ENCODE measurements around the gene CADPS2. TPM values are rescaled to one million over a fixed set of nuclear protein-coding genes. Genes with fewer than 3 reads are reported as not detected.

The CADPS2 gene
- total RNA-seq, 2 experiments from 2014 or later: not detected

DNA sequence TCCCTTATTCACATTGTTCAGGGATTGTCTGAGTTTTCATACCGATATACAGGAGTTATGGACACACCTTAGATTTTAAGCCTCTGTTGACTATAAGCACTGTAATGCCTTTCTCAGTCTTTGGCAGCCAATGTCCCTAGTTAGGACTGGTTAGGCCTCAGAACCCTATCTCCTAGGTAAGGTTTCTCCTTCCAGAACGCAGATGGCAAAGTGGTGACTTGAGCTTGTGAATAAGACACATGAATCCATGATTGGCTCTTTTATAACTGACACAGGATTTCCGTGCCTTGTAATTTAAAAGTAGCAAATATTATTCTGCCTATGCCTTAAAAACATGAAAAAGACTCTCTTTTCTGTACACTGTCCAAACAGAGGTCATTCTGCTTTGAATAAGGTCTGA, 171.1 kb downstream of the CADPS2 start:
- no peaks in the 10 kb centered on the region for H3K9me3 Mint-ChIP-seq
- no peak overlapping the region for H3K4me3 Mint-ChIP-seq
- intact Hi-C loops (cut with micrococcal nuclease): no loop called here
- H3K36me3 Mint-ChIP-seq (ENCODE audit: low read depth): no peaks in the 10 kb centered on the region
- CTCF ChIA-PET: no interaction called here
- DNase-seq: no peak
- H3K4me1 Mint-ChIP-seq (ENCODE audit: low read depth): no peaks in the 10 kb centered on the region
- no peak overlapping the region for H3K27ac Mint-ChIP-seq
- no peaks in the 10 kb centered on the region for H3K27me3 Mint-ChIP-seq
- TF ChIP-seq, protein P1, sequence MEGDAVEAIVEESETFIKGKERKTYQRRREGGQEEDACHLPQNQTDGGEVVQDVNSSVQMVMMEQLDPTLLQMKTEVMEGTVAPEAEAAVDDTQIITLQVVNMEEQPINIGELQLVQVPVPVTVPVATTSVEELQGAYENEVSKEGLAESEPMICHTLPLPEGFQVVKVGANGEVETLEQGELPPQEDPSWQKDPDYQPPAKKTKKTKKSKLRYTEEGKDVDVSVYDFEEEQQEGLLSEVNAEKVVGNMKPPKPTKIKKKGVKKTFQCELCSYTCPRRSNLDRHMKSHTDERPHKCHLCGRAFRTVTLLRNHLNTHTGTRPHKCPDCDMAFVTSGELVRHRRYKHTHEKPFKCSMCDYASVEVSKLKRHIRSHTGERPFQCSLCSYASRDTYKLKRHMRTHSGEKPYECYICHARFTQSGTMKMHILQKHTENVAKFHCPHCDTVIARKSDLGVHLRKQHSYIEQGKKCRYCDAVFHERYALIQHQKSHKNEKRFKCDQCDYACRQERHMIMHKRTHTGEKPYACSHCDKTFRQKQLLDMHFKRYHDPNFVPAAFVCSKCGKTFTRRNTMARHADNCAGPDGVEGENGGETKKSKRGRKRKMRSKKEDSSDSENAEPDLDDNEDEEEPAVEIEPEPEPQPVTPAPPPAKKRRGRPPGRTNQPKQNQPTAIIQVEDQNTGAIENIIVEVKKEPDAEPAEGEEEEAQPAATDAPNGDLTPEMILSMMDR (IDR thresholded peaks at IDR 0.05): no peak
- POLR2A ChIA-PET: no interaction called here
- no peak for ATAC-seq

DNA sequence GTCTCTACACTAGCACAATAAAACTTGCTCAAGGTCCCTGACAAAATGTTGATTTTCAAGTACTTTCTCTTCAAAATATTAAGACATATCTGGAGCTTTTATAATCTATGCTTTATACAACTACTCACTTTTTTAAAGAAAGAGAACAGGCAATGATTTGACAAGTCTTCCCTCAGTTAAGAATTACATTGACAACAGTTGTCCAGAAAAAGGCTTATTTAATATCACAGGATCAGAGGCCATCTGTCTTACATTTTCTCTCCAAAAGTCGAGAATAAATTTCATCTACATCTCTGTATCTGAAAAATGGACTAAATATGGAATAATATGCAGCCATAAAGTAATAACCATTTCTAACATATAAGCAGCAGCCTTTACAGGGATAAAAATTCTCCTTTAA, 175.3 kb downstream of the CADPS2 start:
- H3K9me3 Mint-ChIP-seq: no peaks in the 10 kb centered on the region
- TF ChIP-seq, protein P1 (IDR thresholded peaks at IDR 0.05): no peak
- intact Hi-C loops (cut with micrococcal nuclease): no loop called here
- CTCF ChIA-PET: no interaction called here
- POLR2A ChIA-PET: no interaction called here
- no peak for ATAC-seq
- no peak overlapping the region for H3K4me3 Mint-ChIP-seq
- no peak overlapping the region for H3K27ac Mint-ChIP-seq
- DNase-seq: no peak
- H3K36me3 Mint-ChIP-seq (ENCODE audit: low read depth): no peaks in the 10 kb centered on the region
- H3K4me1 Mint-ChIP-seq (ENCODE audit: low read depth): no peaks in the 10 kb centered on the region
- H3K27me3 Mint-ChIP-seq: no peaks in the 10 kb centered on the region

DNA sequence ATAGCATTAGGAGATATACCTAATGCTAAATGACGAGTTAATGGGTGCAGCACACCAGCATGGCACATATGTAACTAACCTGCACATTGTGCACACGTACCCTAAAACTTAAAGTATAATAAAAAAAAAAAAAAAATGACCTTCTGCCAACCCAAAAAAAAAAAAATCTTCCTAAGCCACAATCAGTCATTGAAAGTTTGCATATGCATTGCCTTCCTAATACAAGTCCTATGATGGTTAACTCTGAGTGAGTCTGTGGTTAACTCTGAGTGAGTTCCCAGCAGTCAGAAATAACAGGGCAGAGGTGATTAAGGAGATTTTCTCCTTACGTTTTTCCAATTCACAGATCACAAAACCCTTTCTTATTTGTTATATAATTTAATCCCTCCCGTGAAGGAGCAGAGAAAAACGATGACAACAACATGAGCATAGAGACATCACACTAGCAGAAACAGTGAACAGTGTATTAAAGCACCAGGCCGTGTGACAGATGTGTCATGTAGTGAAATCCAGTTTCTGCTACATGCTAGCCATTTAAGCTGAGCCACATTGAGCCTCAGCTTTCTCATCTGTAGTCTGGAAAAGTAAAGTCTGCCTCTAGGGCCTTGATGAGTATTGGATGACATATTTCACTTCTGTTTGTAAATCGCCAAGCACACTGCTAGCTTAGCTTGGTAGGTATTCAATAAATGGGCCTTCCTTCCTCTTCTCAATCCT, 176.2 kb downstream of the CADPS2 start:
- POLR2A ChIA-PET: no interaction called here
- intact Hi-C loops (cut with micrococcal nuclease): no loop called here
- Mint-ChIP-seq H3K27ac (no peak overlapping the region), H3K4me1 (ENCODE audit: low read depth) (no peaks in the 10 kb centered on the region), H3K4me3 (no peak overlapping the region), H3K36me3 (ENCODE audit: low read depth) (no peaks in the 10 kb centered on the region), H3K9me3 (peaks cover 1% of the 10 kb centered on the region), H3K27me3 (no peaks in the 10 kb centered on the region)
- TF ChIP-seq, protein P1 (IDR thresholded peaks at IDR 0.05): no peak
- CTCF ChIA-PET: no interaction called here
- DNase-seq (no peak), ATAC-seq (no peak)

DNA sequence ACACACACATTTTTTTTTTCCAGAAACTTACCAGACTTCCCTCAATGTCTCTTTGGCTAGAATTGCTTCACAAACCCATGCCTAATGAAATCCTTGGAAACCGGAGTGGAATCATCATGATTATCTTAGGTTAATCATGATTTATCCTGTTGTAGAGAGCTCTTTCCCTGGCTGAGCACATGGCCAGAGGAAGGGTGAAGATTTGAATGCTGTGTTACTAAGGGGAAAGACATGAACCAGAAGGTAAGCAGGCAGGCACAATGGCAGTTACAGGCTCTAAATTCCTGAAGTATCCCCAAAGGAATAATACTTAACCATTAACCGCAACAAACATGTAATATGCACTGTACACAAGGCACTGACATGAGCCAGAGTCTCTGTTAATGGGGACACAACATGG, 179.4 kb downstream of the CADPS2 start:
- TF ChIP-seq, protein P1 (IDR thresholded peaks at IDR 0.05): no peak

DNA sequence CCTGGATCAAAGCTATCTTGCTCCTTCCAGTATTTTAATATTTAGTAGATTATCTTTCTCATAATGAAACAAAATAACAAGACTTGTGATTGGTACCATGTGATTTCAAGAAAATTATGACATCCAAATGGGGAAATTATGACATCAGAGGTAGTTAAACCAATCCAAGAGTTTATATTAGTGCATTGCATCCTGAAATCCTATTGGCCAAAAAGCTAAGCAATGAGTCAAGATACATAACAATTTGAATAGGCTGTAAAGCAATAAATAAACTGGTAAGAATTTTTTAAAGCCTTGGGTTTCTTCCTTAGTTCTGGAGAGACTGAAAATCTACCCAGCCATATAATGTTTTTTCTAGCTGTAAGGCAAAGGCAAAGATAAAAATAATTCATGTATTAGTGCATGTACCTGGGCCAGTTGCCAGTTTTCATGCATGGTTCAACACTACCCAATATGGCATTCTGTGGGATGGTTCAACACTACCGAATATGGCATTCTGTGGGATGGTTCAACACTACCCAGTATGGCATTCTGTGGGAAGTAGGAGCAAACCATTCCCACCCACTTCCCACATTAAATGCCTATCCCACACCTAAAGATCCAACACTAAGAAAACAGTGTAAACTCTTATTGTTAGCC, 183.3 kb downstream of the CADPS2 start, which contains the start of gene RNF148:
RNF148 (minus strand) TSS at position 51 of the 639 bp plus-strand sequence. CDS start 172 bp downstream, outside the sequence.
- ATAC-seq (no peak), DNase-seq (no peak)
- TF ChIP-seq, protein P1 (IDR thresholded peaks at IDR 0.05): no peak
- POLR2A ChIA-PET: no interaction called here
- H3K4me3 Mint-ChIP-seq: no peak within 1 kb of the TSS
- H3K9me3 Mint-ChIP-seq: peaks cover 7% of the 10 kb centered on the region
- CTCF ChIA-PET: no interaction called here
- H3K36me3 Mint-ChIP-seq (ENCODE audit: low read depth): no peaks in the 10 kb centered on the region
- H3K27ac Mint-ChIP-seq: no peak within 1 kb of the TSS
- H3K27me3 Mint-ChIP-seq: no peaks in the 10 kb centered on the region
- no peaks in the 10 kb centered on the region for H3K4me1 Mint-ChIP-seq (ENCODE audit: low read depth)
- intact Hi-C loops (cut with micrococcal nuclease): no loop called here

More for the DNA sequence above, 179.4 kb downstream of the CADPS2 start:
- DNase-seq: no peak
- intact Hi-C loops (cut with micrococcal nuclease): no loop called here
- no peaks in the 10 kb centered on the region for H3K36me3 Mint-ChIP-seq (ENCODE audit: low read depth)
- POLR2A ChIA-PET: no interaction called here
- no peak for ATAC-seq
- CTCF ChIA-PET: no interaction called here
- no peak overlapping the region for H3K4me3 Mint-ChIP-seq
- no peaks in the 10 kb centered on the region for H3K27me3 Mint-ChIP-seq
- peaks cover 7% of the 10 kb centered on the region for H3K9me3 Mint-ChIP-seq
- H3K27ac Mint-ChIP-seq: no peak overlapping the region
- H3K4me1 Mint-ChIP-seq (ENCODE audit: low read depth): no peaks in the 10 kb centered on the region

Measured in activated CD8-positive, alpha-beta T cell treated with anti-CD3 and anti-CD28 coated beads for 36 hours (primary cell).